Forelimb muscle (tissue), 1 donor: Measurements from ENCODE around the gene CMPK1. TPM values are rescaled to one million over a fixed set of nuclear protein-coding genes. Genes with fewer than 3 reads are reported as not detected.

ENCODE experiments used
- DNase-seq: peaks from one replicate; pipeline ENCODE4 v3.0.0-alpha.2; 2013; ENCODE audit warnings: low read depth
- polyA plus RNA-seq: library from polyadenylated mRNA; unstranded; fragments of 120-200 nt; gene quantifications from one replicate; pipeline ENCODE4 v1.2.1, GENCODE V29; 2013; ENCODE audit not compliant: insufficient read length

The CMPK1 gene
- polyA plus RNA-seq, 1 donor: 67.8 TPM

- no peak for DNase-seq
Observed at GRCh38 chr1:47423872-47424271, 90.3 kb downstream of the CMPK1 start.

DNA sequence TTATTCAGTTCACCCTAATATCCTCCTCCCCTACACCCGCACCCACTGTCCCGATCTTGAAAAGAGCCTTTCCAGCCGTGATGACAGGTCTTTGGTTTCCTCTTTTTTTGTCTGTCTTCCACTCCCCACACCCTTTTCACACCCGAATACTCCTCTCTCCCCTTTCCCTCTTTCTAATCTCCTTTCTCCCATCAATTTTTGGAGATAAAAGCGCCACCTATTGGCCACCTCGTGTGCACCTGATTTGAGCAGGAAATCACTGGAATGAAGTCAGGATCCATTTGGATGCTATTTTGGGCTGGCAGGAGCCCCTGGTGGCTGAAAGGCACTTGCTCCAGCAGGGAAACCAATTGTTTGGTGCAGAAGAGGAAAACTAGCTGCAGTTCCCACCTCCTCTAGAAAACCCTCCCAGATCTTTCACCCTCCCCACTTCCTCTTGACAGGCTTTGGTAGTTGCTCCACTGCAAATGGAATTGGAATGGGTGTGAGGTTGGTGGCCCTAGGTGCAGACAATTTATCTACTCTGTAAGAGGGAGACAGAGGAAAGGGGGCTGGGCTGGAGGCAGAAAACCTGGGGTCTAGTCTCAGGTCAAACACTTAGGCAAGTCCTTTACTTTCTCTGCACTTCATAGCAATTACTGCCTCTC lies 90.9 kb downstream of the CMPK1 start:
- no peak for DNase-seq

Other genes with a start within 250 kb of the CMPK1 start
- 0.09 TPM for gene CYP4A22, start 196.3 kb upstream of the CMPK1 start, polyA plus RNA-seq
- gene PDZK1IP1, start 143.8 kb upstream of the CMPK1 start, polyA plus RNA-seq: not detected
- gene TAL1, start 101.6 kb upstream of the CMPK1 start, polyA plus RNA-seq: 3.3 TPM
- gene STIL, start 19.6 kb upstream of the CMPK1 start, polyA plus RNA-seq: 3.4 TPM
- 0.06 TPM for gene FOXE3, start 82.5 kb downstream of the CMPK1 start, polyA plus RNA-seq
- gene FOXD2, start 104.3 kb downstream of the CMPK1 start, polyA plus RNA-seq: 0.20 TPM